ENCODE measurements around the gene GRIK1.

DNA sequence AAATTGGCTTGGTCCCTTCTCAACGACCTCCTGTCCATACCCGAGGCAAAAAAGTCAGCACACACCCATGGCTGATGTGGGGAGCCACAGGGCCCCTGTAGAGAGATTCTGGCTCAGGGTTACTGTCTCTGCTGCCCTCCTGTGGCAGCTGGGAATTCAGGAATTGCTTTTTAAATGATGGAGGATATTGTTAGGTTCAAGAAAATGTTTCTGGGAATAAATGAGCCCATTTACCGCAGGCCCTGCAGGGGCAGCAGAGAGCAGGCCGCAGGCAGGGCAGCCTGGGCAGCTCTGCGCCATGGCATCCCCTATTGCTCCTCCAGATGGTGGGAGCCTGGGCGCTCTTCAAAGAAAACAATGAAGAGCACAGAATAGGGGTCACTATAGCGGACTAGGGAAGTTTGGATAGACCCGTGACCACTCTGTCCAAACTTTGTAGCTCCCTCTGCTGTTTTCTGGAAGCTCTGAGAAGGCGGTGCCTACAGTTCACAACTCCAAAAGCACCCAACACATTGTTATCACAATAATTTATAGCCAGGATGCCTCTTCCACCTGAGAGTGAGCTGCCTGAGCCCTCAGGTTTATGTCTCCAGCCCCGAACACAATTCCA is 440.0 kb downstream of the GRIK1 start:
- TF ChIP-seq, protein P1, sequence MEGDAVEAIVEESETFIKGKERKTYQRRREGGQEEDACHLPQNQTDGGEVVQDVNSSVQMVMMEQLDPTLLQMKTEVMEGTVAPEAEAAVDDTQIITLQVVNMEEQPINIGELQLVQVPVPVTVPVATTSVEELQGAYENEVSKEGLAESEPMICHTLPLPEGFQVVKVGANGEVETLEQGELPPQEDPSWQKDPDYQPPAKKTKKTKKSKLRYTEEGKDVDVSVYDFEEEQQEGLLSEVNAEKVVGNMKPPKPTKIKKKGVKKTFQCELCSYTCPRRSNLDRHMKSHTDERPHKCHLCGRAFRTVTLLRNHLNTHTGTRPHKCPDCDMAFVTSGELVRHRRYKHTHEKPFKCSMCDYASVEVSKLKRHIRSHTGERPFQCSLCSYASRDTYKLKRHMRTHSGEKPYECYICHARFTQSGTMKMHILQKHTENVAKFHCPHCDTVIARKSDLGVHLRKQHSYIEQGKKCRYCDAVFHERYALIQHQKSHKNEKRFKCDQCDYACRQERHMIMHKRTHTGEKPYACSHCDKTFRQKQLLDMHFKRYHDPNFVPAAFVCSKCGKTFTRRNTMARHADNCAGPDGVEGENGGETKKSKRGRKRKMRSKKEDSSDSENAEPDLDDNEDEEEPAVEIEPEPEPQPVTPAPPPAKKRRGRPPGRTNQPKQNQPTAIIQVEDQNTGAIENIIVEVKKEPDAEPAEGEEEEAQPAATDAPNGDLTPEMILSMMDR (IDR thresholded peaks at IDR 0.05; ENCODE audit: low read length): peak; percentile 67
- TF ChIP-seq EZH2 (IDR thresholded peaks at IDR 0.05; ENCODE audit: borderline replicate concordance, low read length): no peak
